NK-92 (cell line): ENCODE data around the gene ISOC2.
"Not testable (repeated sequence)": the region's sequence is repeated elsewhere in the genome, so short reads cannot be mapped to it uniquely, and the experiment has no call there.

Experiments used
- DNase-seq: peaks from one replicate; lab custom pipeline; 2025; ENCODE audit not compliant: unreplicated experiment; lab: John Stamatoyannopoulos, UW

Gene ISOC2

GRCh38 chr19:55443045-55443823 is 18.2 kb downstream of the ISOC2 start, which contains the start of gene SHISA7:
TSS of gene SHISA7 (minus strand) at chr19:55443300. CDS start at chr19:55442863, 437 bp downstream.
- no peak for DNase-seq

GRCh38 chr19:55442372-55442961 is 19.0 kb downstream of the ISOC2 start:
- no peak for DNase-seq

GRCh38 chr19:55441692-55442321 is 19.6 kb downstream of the ISOC2 start:
- DNase-seq: no peak

- DNase-seq: no peak
Observed at GRCh38 chr19:55441319-55441691, 20.1 kb downstream of the ISOC2 start.

GRCh38 chr19:55440411-55441105 is 20.9 kb downstream of the ISOC2 start:
- no peak for DNase-seq

- no peak for DNase-seq
Observed at GRCh38 chr19:55439052-55439451, 22.4 kb downstream of the ISOC2 start.

GRCh38 chr19:55437410-55437809 is 24.0 kb downstream of the ISOC2 start:
- no peak for DNase-seq

- DNase-seq: no peak
Observed at GRCh38 chr19:55436847-55437246, 24.6 kb downstream of the ISOC2 start.

GRCh38 chr19:55435020-55435419 is 26.4 kb downstream of the ISOC2 start:
- DNase-seq: no peak

- no peak for DNase-seq
Observed at GRCh38 chr19:55434356-55434919, 27.0 kb downstream of the ISOC2 start.

- DNase-seq: no peak
Observed at GRCh38 chr19:55433292-55433691, 28.1 kb downstream of the ISOC2 start.

- DNase-seq: no peak
Observed at GRCh38 chr19:55432241-55432959, 29.0 kb downstream of the ISOC2 start.

- no peak for DNase-seq
Observed at GRCh38 chr19:55431183-55431582, 30.3 kb downstream of the ISOC2 start.

GRCh38 chr19:55426042-55426441 is 35.4 kb downstream of the ISOC2 start:
- no peak for DNase-seq

GRCh38 chr19:55424518-55424917 is 36.9 kb downstream of the ISOC2 start:
- DNase-seq: no peak

GRCh38 chr19:55423225-55424005 is 38.0 kb downstream of the ISOC2 start:
- DNase-seq: no peak

GRCh38 chr19:55421281-55421680 is 40.2 kb downstream of the ISOC2 start:
- DNase-seq: not testable (repeated sequence)

GRCh38 chr19:55419624-55420236 is 41.7 kb downstream of the ISOC2 start:
- no peak for DNase-seq

- no peak for DNase-seq
Observed at GRCh38 chr19:55419103-55419502, 42.3 kb downstream of the ISOC2 start.
